K562 (cell line): Measurements from ENCODE around the gene TXNL4A.

ENCODE experiments used
- HDAC1 ChIP-seq, 2 experiments: fragments of 450-650 bp; IDR thresholded peaks; 2 replicates each; pipeline ENCODE4 v1.6.1; 2016 to 2017; ENCODE audit warnings: inconsistent platforms in 1 of 2, mild to moderate bottlenecking in 1 of 2, moderate library complexity in 1 of 2
- NR3C1 ChIP-seq: sonication (generic); formaldehyde crosslinking; IDR thresholded peaks from 2 replicates; pipeline ENCODE4 v1.8.1; 2022; ENCODE audit warnings: missing genetic modification reagents
- TBP ChIP-seq: optimal IDR thresholded peaks from 2 replicates; pipeline ENCODE3; 2011; ENCODE audit warnings: low read depth, low read length, improper control_type of control experiment
- ZBTB17 ChIP-seq: fragments of 450-650 bp; formaldehyde crosslinking; IDR thresholded peaks from 2 replicates; pipeline ENCODE4 v1.4.0; 2020; ENCODE audit warnings: mild to moderate bottlenecking
- TF ChIP-seq, protein P1 (sequence below): sonication (generic); formaldehyde crosslinking; IDR thresholded peaks from 2 replicates; pipeline ENCODE4 v1.8.1; 2023; ENCODE audit warnings: mild to moderate bottlenecking, missing genetic modification reagents
- TF ChIP-seq, protein P2 (sequence below): fragments of 450-650 bp; conservative IDR thresholded peaks from 2 replicates; pipeline ENCODE4 v1.6.1; 2016; ENCODE audit warnings: missing genetic modification characterization, low read depth, mild to moderate bottlenecking, missing compliant biosample characterization, moderate library complexity
- TF ChIP-seq, protein P3 (sequence below), 3 experiments: IDR thresholded peaks in 2 of 3; conservative IDR thresholded peaks in 1 of 3; 2 replicates each; pipeline ENCODE4 v1.5.1; 2011 to 2012; ENCODE audit warnings: low read length in 3 of 3, mild to moderate bottlenecking in 3 of 3, control low read depth in 2 of 3, improper control_type of control experiment in 1 of 3, inconsistent platforms in 1 of 3, low read depth in 1 of 3, mixed read lengths in 1 of 3, moderate library complexity in 1 of 3; ENCODE audit not compliant: insufficient read depth in 2 of 3
- TF ChIP-seq, protein P4 (sequence below), 2 experiments: fragments of 450-650 bp; formaldehyde crosslinking in 1 of 2; IDR thresholded peaks; 2 replicates each; pipeline versions ENCODE4 v1.4.0 to v1.6.1; 2014 to 2020; ENCODE audit warnings: mild to moderate bottlenecking in 2 of 2, borderline replicate concordance in 1 of 2, low read depth in 1 of 2

DNA sequence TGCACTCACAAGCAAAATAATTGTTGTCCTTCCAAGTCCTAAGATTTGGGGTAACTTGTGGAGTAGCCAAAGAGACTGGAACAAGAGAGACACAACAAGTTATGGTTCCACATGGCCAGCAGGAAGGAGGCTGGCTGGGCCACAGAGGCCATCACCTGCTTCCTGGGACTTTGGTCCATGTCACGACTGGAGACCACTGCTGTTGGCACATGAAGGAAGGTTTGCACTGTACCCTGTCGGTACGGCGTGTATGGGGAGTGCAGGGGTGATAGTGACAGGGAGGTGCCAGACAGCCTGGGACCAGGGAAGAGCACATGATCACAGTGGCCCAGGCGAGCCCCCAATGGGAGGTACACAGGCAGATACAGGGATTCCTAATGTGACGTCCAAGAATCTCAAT is 52.4 kb downstream of the TXNL4A start:
- TF ChIP-seq, protein P1, sequence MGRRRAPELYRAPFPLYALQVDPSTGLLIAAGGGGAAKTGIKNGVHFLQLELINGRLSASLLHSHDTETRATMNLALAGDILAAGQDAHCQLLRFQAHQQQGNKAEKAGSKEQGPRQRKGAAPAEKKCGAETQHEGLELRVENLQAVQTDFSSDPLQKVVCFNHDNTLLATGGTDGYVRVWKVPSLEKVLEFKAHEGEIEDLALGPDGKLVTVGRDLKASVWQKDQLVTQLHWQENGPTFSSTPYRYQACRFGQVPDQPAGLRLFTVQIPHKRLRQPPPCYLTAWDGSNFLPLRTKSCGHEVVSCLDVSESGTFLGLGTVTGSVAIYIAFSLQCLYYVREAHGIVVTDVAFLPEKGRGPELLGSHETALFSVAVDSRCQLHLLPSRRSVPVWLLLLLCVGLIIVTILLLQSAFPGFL (CRISPR knock-in tag), result no peak
- TF ChIP-seq TBP (no peak), ZBTB17 (CRISPR knock-in tag) (no peak), NR3C1 (CRISPR knock-in tag) (no peak), HDAC1 (IDR thresholded peaks at IDR 0.05) (no peak)
- TF ChIP-seq, protein P2, sequence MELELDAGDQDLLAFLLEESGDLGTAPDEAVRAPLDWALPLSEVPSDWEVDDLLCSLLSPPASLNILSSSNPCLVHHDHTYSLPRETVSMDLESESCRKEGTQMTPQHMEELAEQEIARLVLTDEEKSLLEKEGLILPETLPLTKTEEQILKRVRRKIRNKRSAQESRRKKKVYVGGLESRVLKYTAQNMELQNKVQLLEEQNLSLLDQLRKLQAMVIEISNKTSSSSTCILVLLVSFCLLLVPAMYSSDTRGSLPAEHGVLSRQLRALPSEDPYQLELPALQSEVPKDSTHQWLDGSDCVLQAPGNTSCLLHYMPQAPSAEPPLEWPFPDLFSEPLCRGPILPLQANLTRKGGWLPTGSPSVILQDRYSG (tag), result no peak
- TF ChIP-seq, protein P3, sequence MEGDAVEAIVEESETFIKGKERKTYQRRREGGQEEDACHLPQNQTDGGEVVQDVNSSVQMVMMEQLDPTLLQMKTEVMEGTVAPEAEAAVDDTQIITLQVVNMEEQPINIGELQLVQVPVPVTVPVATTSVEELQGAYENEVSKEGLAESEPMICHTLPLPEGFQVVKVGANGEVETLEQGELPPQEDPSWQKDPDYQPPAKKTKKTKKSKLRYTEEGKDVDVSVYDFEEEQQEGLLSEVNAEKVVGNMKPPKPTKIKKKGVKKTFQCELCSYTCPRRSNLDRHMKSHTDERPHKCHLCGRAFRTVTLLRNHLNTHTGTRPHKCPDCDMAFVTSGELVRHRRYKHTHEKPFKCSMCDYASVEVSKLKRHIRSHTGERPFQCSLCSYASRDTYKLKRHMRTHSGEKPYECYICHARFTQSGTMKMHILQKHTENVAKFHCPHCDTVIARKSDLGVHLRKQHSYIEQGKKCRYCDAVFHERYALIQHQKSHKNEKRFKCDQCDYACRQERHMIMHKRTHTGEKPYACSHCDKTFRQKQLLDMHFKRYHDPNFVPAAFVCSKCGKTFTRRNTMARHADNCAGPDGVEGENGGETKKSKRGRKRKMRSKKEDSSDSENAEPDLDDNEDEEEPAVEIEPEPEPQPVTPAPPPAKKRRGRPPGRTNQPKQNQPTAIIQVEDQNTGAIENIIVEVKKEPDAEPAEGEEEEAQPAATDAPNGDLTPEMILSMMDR (IDR thresholded peaks at IDR 0.05 in 2 of 3, conservative IDR thresholded peaks at IDR 0.05 in 1 of 3; ENCODE audit: insufficient read depth in 2 of 3, low read depth in 1 of 3, low read length in 3 of 3), result no peak
- TF ChIP-seq, protein P4, sequence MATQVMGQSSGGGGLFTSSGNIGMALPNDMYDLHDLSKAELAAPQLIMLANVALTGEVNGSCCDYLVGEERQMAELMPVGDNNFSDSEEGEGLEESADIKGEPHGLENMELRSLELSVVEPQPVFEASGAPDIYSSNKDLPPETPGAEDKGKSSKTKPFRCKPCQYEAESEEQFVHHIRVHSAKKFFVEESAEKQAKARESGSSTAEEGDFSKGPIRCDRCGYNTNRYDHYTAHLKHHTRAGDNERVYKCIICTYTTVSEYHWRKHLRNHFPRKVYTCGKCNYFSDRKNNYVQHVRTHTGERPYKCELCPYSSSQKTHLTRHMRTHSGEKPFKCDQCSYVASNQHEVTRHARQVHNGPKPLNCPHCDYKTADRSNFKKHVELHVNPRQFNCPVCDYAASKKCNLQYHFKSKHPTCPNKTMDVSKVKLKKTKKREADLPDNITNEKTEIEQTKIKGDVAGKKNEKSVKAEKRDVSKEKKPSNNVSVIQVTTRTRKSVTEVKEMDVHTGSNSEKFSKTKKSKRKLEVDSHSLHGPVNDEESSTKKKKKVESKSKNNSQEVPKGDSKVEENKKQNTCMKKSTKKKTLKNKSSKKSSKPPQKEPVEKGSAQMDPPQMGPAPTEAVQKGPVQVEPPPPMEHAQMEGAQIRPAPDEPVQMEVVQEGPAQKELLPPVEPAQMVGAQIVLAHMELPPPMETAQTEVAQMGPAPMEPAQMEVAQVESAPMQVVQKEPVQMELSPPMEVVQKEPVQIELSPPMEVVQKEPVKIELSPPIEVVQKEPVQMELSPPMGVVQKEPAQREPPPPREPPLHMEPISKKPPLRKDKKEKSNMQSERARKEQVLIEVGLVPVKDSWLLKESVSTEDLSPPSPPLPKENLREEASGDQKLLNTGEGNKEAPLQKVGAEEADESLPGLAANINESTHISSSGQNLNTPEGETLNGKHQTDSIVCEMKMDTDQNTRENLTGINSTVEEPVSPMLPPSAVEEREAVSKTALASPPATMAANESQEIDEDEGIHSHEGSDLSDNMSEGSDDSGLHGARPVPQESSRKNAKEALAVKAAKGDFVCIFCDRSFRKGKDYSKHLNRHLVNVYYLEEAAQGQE (IDR thresholded peaks at IDR 0.05; ENCODE audit: borderline replicate concordance), result no peak
- TF ChIP-seq, protein P4 (CRISPR knock-in tag; IDR thresholded peaks at IDR 0.05; ENCODE audit: low read depth), result no peak
